GM23248 (cell line): Measurements from ENCODE around the gene TEX19. TPM values are rescaled to one million over a fixed set of nuclear protein-coding genes. Genes with fewer than 3 reads are reported as not detected.

Source experiments
- DNase-seq: peaks from one replicate; pipeline ENCODE4 v3.0.0-alpha.2; 2015
- H2AFZ ChIP-seq: fragments of 200-600 bp; sonication (generic); 2 replicates; pipeline ENCODE4 v1.6.1; 2016; ENCODE audit warnings: antibody characterized with exemption
- H3F3A ChIP-seq: fragments of 200-600 bp; sonication (generic); 2 replicates; pipeline ENCODE4 v1.6.1; 2016; ENCODE audit warnings: mild to moderate bottlenecking, antibody characterized with exemption, mixed run types; ENCODE audit not compliant: insufficient read depth
- H3K27ac ChIP-seq: fragments of 200-600 bp; sonication (generic); 2 replicates; pipeline ENCODE4 v1.5.1; 2016; ENCODE audit warnings: mild to moderate bottlenecking
- H3K27me3 ChIP-seq: fragments of 200-600 bp; sonication (generic); replicated peaks from 2 replicates; pipeline ENCODE4 v1.6.1; 2016; ENCODE audit warnings: mild to moderate bottlenecking; ENCODE audit not compliant: insufficient read depth
- H3K36me3 ChIP-seq: fragments of 200-600 bp; sonication (generic); 2 replicates; pipeline ENCODE4 v1.6.1; 2016; ENCODE audit warnings: low read depth, mild to moderate bottlenecking
- H3K4me1 ChIP-seq: fragments of 200-600 bp; sonication (generic); 2 replicates; pipeline ENCODE4 v1.6.1; 2016; ENCODE audit warnings: mild to moderate bottlenecking; ENCODE audit not compliant: insufficient read depth
- H3K4me2 ChIP-seq: fragments of 200-600 bp; sonication (generic); one replicate; pipeline ENCODE4 v1.6.1; 2016; ENCODE audit warnings: mild to moderate bottlenecking; ENCODE audit not compliant: unreplicated experiment
- H3K4me3 ChIP-seq: fragments of 200-600 bp; sonication (generic); 2 replicates; pipeline ENCODE4 v1.5.1; 2016; ENCODE audit warnings: mild to moderate bottlenecking
- H3K79me2 ChIP-seq: fragments of 200-600 bp; sonication (generic); 2 replicates; pipeline ENCODE4 v1.6.1; 2016; ENCODE audit warnings: mild to moderate bottlenecking; ENCODE audit not compliant: insufficient read depth
- H3K9ac ChIP-seq: fragments of 200-600 bp; sonication (generic); 2 replicates; pipeline ENCODE4 v1.6.1; 2016; ENCODE audit warnings: mild to moderate bottlenecking
- H3K9me2 ChIP-seq: fragments of 200-600 bp; sonication (generic); 2 replicates; pipeline ENCODE4 v1.6.1; 2016; ENCODE audit warnings: mixed run types, mild to moderate bottlenecking, moderate library complexity; ENCODE audit not compliant: insufficient read depth
- H3K9me3 ChIP-seq: fragments of 200-600 bp; sonication (generic); one replicate; pipeline ENCODE4 v1.6.1; 2017; ENCODE audit warnings: low read depth
- H4K20me1 ChIP-seq: fragments of 200-600 bp; sonication (generic); 2 replicates; pipeline ENCODE4 v1.6.0; 2016; ENCODE audit not compliant: insufficient read depth
- EZH2 ChIP-seq: fragments of 200-600 bp; sonication (generic); IDR thresholded peaks from 2 replicates; pipeline ENCODE4 v1.6.1; 2018; ENCODE audit warnings: antibody characterized with exemption, mild to moderate bottlenecking; ENCODE audit not compliant: insufficient read depth, poor library complexity, severe bottlenecking
- EZH2phosphoT487 ChIP-seq: fragments of 200-600 bp; sonication (generic); IDR thresholded peaks from 2 replicates; pipeline ENCODE4 v1.6.1; 2018; ENCODE audit warnings: antibody characterized with exemption, moderate library complexity, mild to moderate bottlenecking, low read depth; ENCODE audit not compliant: insufficient read depth
- WGBS, 2 experiments: methylation state at CpG; one replicate each; pipeline ENCODE4 v1.1.6; 2015 to 2017; ENCODE audit warnings: low lambda C conversion rate in 2 of 2, low coverage in 1 of 2; ENCODE audit errors: missing lambda C conversion rate in 2 of 2; 5-methylcytosine and 5-hydroxymethylcytosine counted together
- in situ Hi-C: fragments of 300-500 bp; cut with MboI; formaldehyde crosslinking; loops from 2 replicates; pipeline ENCODE4 v1.15.0; 2020
- polyA plus RNA-seq: library from polyadenylated mRNA; unstranded; fragments of >200 nt; fragmentation: Nextera tagmentation; extraction: Ambion mirVana; gene quantifications from 2 replicates; pipeline ENCODE4 v1.2.1, GENCODE V29; 2016
- total RNA-seq: library from RNA; depleted of rRNA; stranded (reverse); fragments of >200 nt; shearing (Covaris generic); gene quantifications from 2 replicates; pipeline ENCODE4 v1.2.3, GENCODE V29; 2014

Gene TEX19
- total and polyA plus RNA-seq, 2 experiments from 2014 or later: not detected

- no peaks in the 10 kb centered on the region for H4K20me1 ChIP-seq
- H2AFZ ChIP-seq: no peak overlapping the region
- no peak for TF ChIP-seq EZH2phosphoT487
- TF ChIP-seq EZH2: no peak
- H3K4me2 ChIP-seq: no peak overlapping the region
- H3K79me2 ChIP-seq: no peaks in the 10 kb centered on the region
- H3K4me3 ChIP-seq: no peak overlapping the region
- in situ Hi-C loops: no loop called here
- 10 to 12% methylated on average over 20 to 23 of the region's 26 CpGs for WGBS, 2 experiments
- peaks cover 5% of the 10 kb centered on the region; the same call in 1 of the 2 replicates for H3F3A ChIP-seq
- no peaks in the 10 kb centered on the region for H3K9me2 ChIP-seq
- H3K27me3 ChIP-seq: peaks cover 12% of the 10 kb centered on the region
- no peak overlapping the region for H3K9ac ChIP-seq
- no peak overlapping the region for H3K27ac ChIP-seq
- no peaks in the 10 kb centered on the region for H3K36me3 ChIP-seq
- no peak for DNase-seq
- H3K9me3 ChIP-seq: no peaks in the 10 kb centered on the region
- H3K4me1 ChIP-seq: no peaks in the 10 kb centered on the region
Observed at GRCh38 chr17:82385559-82386254, 26.7 kb downstream of the TEX19 start.

GRCh38 chr17:82386255-82386831 is 27.3 kb downstream of the TEX19 start:
- no peaks in the 10 kb centered on the region for H3F3A ChIP-seq
- 10 to 11% methylated on average over 8 to 16 of the region's 17 CpGs for WGBS, 2 experiments
- TF ChIP-seq EZH2phosphoT487 (no peak), EZH2 (no peak)
- DNase-seq: no peak
- no peaks in the 10 kb centered on the region for H3K9me3 ChIP-seq
- H2AFZ ChIP-seq: no peak overlapping the region
- H3K4me1 ChIP-seq: no peaks in the 10 kb centered on the region
- no peaks in the 10 kb centered on the region for H3K9me2 ChIP-seq
- H3K4me2 ChIP-seq: no peak overlapping the region
- no peak overlapping the region for H3K27ac ChIP-seq
- no peak overlapping the region for H3K4me3 ChIP-seq
- peaks cover 12% of the 10 kb centered on the region for H3K27me3 ChIP-seq
- in situ Hi-C loops: no loop called here
- no peak overlapping the region for H3K9ac ChIP-seq
- no peaks in the 10 kb centered on the region for H3K79me2 ChIP-seq
- H4K20me1 ChIP-seq: no peaks in the 10 kb centered on the region
- no peaks in the 10 kb centered on the region for H3K36me3 ChIP-seq

- Histone ChIP-seq H3K36me3 (no peaks in the 10 kb centered on the region), H3K9me3 (no peaks in the 10 kb centered on the region), H3K27me3 (peaks cover 12% of the 10 kb centered on the region), H3K4me3 (no peak overlapping the region), H3K79me2 (no peaks in the 10 kb centered on the region), H3K27ac (no peak overlapping the region), H2AFZ (no peak overlapping the region), H3K4me1 (no peaks in the 10 kb centered on the region), H3K4me2 (no peak overlapping the region), H3F3A (no peaks in the 10 kb centered on the region), H3K9ac (no peak overlapping the region), H3K9me2 (no peaks in the 10 kb centered on the region), H4K20me1 (no peaks in the 10 kb centered on the region)
- 35 to 36% methylated on average over 28 to 38 of the region's 38 CpGs for WGBS, 2 experiments
- in situ Hi-C loops: no loop called here
- DNase-seq: no peak
- TF ChIP-seq EZH2phosphoT487 (no peak), EZH2 (no peak)
Observed at GRCh38 chr17:82386881-82387704, 28.0 kb downstream of the TEX19 start.

- Histone ChIP-seq H3K9ac (no peak overlapping the region), H3K79me2 (no peaks in the 10 kb centered on the region), H3K9me2 (no peaks in the 10 kb centered on the region), H3K4me1 (no peaks in the 10 kb centered on the region), H3K4me2 (no peak overlapping the region), H3F3A (no peaks in the 10 kb centered on the region), H3K36me3 (no peaks in the 10 kb centered on the region), H4K20me1 (no peaks in the 10 kb centered on the region), H3K9me3 (no peaks in the 10 kb centered on the region), H3K27me3 (peaks cover 12% of the 10 kb centered on the region), H3K27ac (no peak overlapping the region), H2AFZ (no peak overlapping the region), H3K4me3 (no peak overlapping the region)
- in situ Hi-C loops: no loop called here
- DNase-seq: no peak
- whole genome bisulfite sequencing, 2 experiments: 86 to 89% methylated on average over 3 of the region's 3 CpGs
- TF ChIP-seq EZH2phosphoT487 (no peak), EZH2 (no peak)
Observed at GRCh38 chr17:82387705-82388106, 28.7 kb downstream of the TEX19 start.
